H9 (cell line): ENCODE results near the gene RIOX2. TPM values are rescaled to one million over a fixed set of nuclear protein-coding genes. Genes with fewer than 3 reads are reported as not detected.

Experiments
- DNase-seq: peaks from one replicate; pipeline ENCODE4 v3.0.0-alpha.2; 2017
- H2AFZ ChIP-seq: one replicate; pipeline ENCODE4 v1.6.1; 2013; ENCODE audit warnings: mild to moderate bottlenecking, low read length, control low read depth, moderate library complexity
- H2AK5ac ChIP-seq: 2 replicates; pipeline ENCODE4 v1.6.1; 2013; ENCODE audit warnings: low read length, control low read depth, mixed read lengths; ENCODE audit not compliant: insufficient read length
- H2BK120ac ChIP-seq: one replicate; pipeline ENCODE4 v1.6.1; 2013; ENCODE audit warnings: low read depth, mild to moderate bottlenecking, low read length, control low read depth, inconsistent platforms; ENCODE audit not compliant: poor library complexity, severe bottlenecking
- H2BK12ac ChIP-seq: 2 replicates; pipeline ENCODE4 v1.6.1; 2013; ENCODE audit warnings: low read length, control low read depth, mixed read lengths, low read depth; ENCODE audit not compliant: insufficient read length
- H2BK15ac ChIP-seq: 2 replicates; pipeline ENCODE4 v1.6.1; 2013; ENCODE audit warnings: low read depth, low read length, control low read depth
- H2BK20ac ChIP-seq: one replicate; pipeline ENCODE4 v1.6.1; 2013; ENCODE audit warnings: low read depth, mild to moderate bottlenecking, low read length, control low read depth, inconsistent platforms; ENCODE audit not compliant: poor library complexity, severe bottlenecking
- H2BK5ac ChIP-seq: 2 replicates; pipeline ENCODE4 v1.6.1; 2013; ENCODE audit warnings: low read length, control low read depth, mixed read lengths; ENCODE audit not compliant: insufficient read length
- H3K14ac ChIP-seq: 2 replicates; pipeline ENCODE4 v1.6.1; 2013; ENCODE audit warnings: low read length, control low read depth; ENCODE audit not compliant: insufficient read depth
- H3K18ac ChIP-seq: 2 replicates; pipeline ENCODE4 v1.6.1; 2013; ENCODE audit warnings: low read depth, mild to moderate bottlenecking, mixed read lengths, low read length, control low read depth; ENCODE audit not compliant: insufficient read length
- H3K23ac ChIP-seq: 2 replicates; pipeline ENCODE4 v1.6.1; 2013; ENCODE audit warnings: low read length, control low read depth, mixed read lengths, low read depth; ENCODE audit not compliant: insufficient read length
- H3K23me2 ChIP-seq: 2 replicates; pipeline ENCODE4 v1.6.1; 2013; ENCODE audit warnings: low read depth, mild to moderate bottlenecking, mixed read lengths, low read length, control low read depth; ENCODE audit not compliant: insufficient read length, poor library complexity, severe bottlenecking
- H3K27ac ChIP-seq: 2 replicates; pipeline ENCODE4 v1.5.1; 2013; ENCODE audit warnings: low read length, control low read depth, mixed read lengths, low read depth; ENCODE audit not compliant: insufficient read length
- H3K27me3 ChIP-seq: 2 replicates; pipeline ENCODE4 v1.6.1; 2013; ENCODE audit warnings: low read length, control low read depth, inconsistent platforms; ENCODE audit not compliant: insufficient read depth
- H3K4ac ChIP-seq: 2 replicates; pipeline ENCODE4 v1.6.1; 2013; ENCODE audit warnings: low read depth, mild to moderate bottlenecking, control low read depth, inconsistent platforms, low read length, moderate library complexity
- H3K4me1 ChIP-seq: 2 replicates; pipeline ENCODE4 v1.6.1; 2013; ENCODE audit warnings: low read length, control low read depth, inconsistent platforms; ENCODE audit not compliant: insufficient read depth
- H3K4me2 ChIP-seq: 2 replicates; pipeline ENCODE4 v1.6.1; 2013; ENCODE audit warnings: low read length, control low read depth, mixed read lengths; ENCODE audit not compliant: insufficient read length, insufficient read depth
- H3K56ac ChIP-seq: 2 replicates; pipeline ENCODE4 v1.6.1; 2013; ENCODE audit warnings: low read depth, mild to moderate bottlenecking, mixed read lengths, low read length, control low read depth; ENCODE audit not compliant: insufficient read length
- H3K79me1 ChIP-seq: 2 replicates; pipeline ENCODE4 v1.6.1; 2013; ENCODE audit warnings: low read depth, mild to moderate bottlenecking, moderate library complexity, low read length, control low read depth, inconsistent platforms; ENCODE audit not compliant: insufficient read depth, poor library complexity, severe bottlenecking
- H3K79me2 ChIP-seq: 2 replicates; pipeline ENCODE4 v1.6.1; 2013; ENCODE audit warnings: low read length, control low read depth, inconsistent platforms; ENCODE audit not compliant: insufficient read depth
- H3K9ac ChIP-seq: 2 replicates; pipeline ENCODE4 v1.6.1; 2013; ENCODE audit warnings: low read length, control low read depth, mixed read lengths; ENCODE audit not compliant: insufficient read length; ENCODE audit errors: extremely low read depth
- H3K9me3 ChIP-seq: one replicate; pipeline ENCODE4 v1.6.1; 2013; ENCODE audit warnings: low read depth, low read length, inconsistent platforms; ENCODE audit not compliant: control insufficient read depth
- H3T11ph ChIP-seq: one replicate; pipeline ENCODE4 v1.6.1; 2013; ENCODE audit warnings: mild to moderate bottlenecking, low read length, control low read depth, inconsistent platforms
- H4K20me1 ChIP-seq: one replicate; pipeline ENCODE4 v1.6.1; 2013; ENCODE audit not compliant: control insufficient read depth, insufficient read length, insufficient read depth
- H4K5ac ChIP-seq: 2 replicates; pipeline ENCODE4 v1.6.1; 2013; ENCODE audit warnings: low read depth, mild to moderate bottlenecking, mixed read lengths, low read length, control low read depth; ENCODE audit not compliant: insufficient read length
- H4K8ac ChIP-seq: replicated peaks from 2 replicates; pipeline ENCODE4 v1.6.1; 2013; ENCODE audit warnings: low read length, control low read depth, mixed read lengths, low read depth; ENCODE audit not compliant: insufficient read length
- H4K91ac ChIP-seq: 2 replicates; pipeline ENCODE4 v1.6.1; 2013; ENCODE audit warnings: low read depth, mild to moderate bottlenecking, moderate library complexity, mixed read lengths, low read length, control low read depth; ENCODE audit not compliant: insufficient read length
- H3K27ac Mint-ChIP-seq, 3 experiments: 2 replicates in 2 of 3; 3 replicates in 1 of 3; pipeline ENCODE4 v1.8.0; 2020 to 2021; ENCODE audit warnings: mixed read lengths in 3 of 3, mild to moderate bottlenecking in 1 of 3, moderate library complexity in 1 of 3
- H3K27me3 Mint-ChIP-seq: 2 replicates; pipeline ENCODE4 v1.8.0; 2021; ENCODE audit warnings: low read depth, mild to moderate bottlenecking, moderate library complexity, mixed read lengths
- H3K36me3 Mint-ChIP-seq, 3 experiments: 2 replicates in 2 of 3; 3 replicates in 1 of 3; pipeline ENCODE4 v1.8.0; 2020 to 2021; ENCODE audit warnings: low read depth in 3 of 3, mixed read lengths in 3 of 3; ENCODE audit not compliant: insufficient read depth in 1 of 3
- H3K4me1 Mint-ChIP-seq, 2 experiments: 2 replicates each; pipeline ENCODE4 v1.8.0; 2020; ENCODE audit warnings: mixed read lengths in 2 of 2
- H3K4me3 Mint-ChIP-seq, 2 experiments: 2 replicates in 1 of 2; 3 replicates in 1 of 2; pipeline ENCODE4 v1.8.0; 2020 to 2021; ENCODE audit warnings: mild to moderate bottlenecking in 2 of 2, mixed read lengths in 2 of 2, moderate library complexity in 1 of 2
- H3K9me3 Mint-ChIP-seq, 2 experiments: 2 replicates in 1 of 2; 3 replicates in 1 of 2; pipeline ENCODE4 v1.8.0; 2020; ENCODE audit warnings: mild to moderate bottlenecking in 2 of 2, mixed read lengths in 2 of 2, moderate library complexity in 1 of 2
- CTCF ChIP-seq: fragments of 200-600 bp; sonication (generic); conservative IDR thresholded peaks from 3 replicates; pipeline ENCODE4 v1.8.0; 2021; ENCODE audit warnings: antibody characterized with exemption, mild to moderate bottlenecking
- WGBS: extraction: QIAGEN DNeasy Blood & Tissue Kit; methylation state at CpG from one replicate; pipeline ENCODE4 v1.1.7; 2013; ENCODE audit warnings: missing lambda C conversion rate, low lambda C conversion rate, mixed read lengths; ENCODE audit not compliant: insufficient read length; ENCODE audit errors: extremely low coverage; 5-methylcytosine and 5-hydroxymethylcytosine counted together
- total RNA-seq: library from RNA; stranded (reverse); gene quantifications from 2 replicates; pipeline ENCODE4 v1.2.1, GENCODE V29; 2021

Gene RIOX2
- total RNA-seq, 1 experiment from 2014 or later: 15.5 TPM

DNA sequence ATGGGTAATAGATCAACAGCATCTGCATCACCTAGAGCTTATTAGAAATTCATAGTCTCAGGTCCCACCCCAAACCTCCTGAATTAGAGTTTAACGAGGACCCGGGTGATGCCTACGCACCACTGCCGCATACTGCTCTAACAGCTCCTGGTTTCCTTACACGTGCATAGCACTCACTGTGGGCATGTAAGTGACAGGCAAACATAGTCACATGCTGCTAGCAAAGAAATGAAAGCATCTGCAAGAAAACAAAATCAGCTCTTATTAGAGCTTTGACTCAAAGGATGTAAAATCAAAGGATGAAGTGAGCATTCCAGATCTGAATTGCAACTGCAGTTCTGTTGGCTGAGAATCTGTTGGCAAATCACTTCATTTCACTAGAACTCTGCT is 19.1 kb upstream of the RIOX2 start:
- Histone ChIP-seq H3K4me1 (peaks cover 4% of the 10 kb centered on the region; the same call in 1 of the 2 replicates), H3K79me2 (no peaks in the 10 kb centered on the region), H3K4me2 (no peak overlapping the region), H3K23ac (no peak overlapping the region), H3K9ac (no peak overlapping the region), H2BK120ac (no peak overlapping the region), H3K56ac (no peak overlapping the region), H4K5ac (no peak overlapping the region), H2BK20ac (no peak overlapping the region), H3K79me1 (no peaks in the 10 kb centered on the region), H4K8ac (no peak overlapping the region), H3K18ac (no peak overlapping the region), H4K20me1 (no peaks in the 10 kb centered on the region), H3K23me2 (peaks cover 5% of the 10 kb centered on the region), H2AK5ac (no peak overlapping the region), H2AFZ (no peak overlapping the region), H3K4ac (no peak overlapping the region), H2BK15ac (no peak overlapping the region), H4K91ac (no peak overlapping the region), H2BK12ac (no peak overlapping the region), H3T11ph (no peak overlapping the region), H2BK5ac (no peak overlapping the region), H3K27me3 (no peaks in the 10 kb centered on the region), H3K9me3 (no peaks in the 10 kb centered on the region), H3K27ac (no peak overlapping the region), H3K14ac (no peak overlapping the region)
- H3K27ac Mint-ChIP-seq: no peak overlapping the region
- TF ChIP-seq CTCF: no peak
- peaks cover 0 to 8% (median 1%) of the 10 kb centered on the region in 3 experiments; a peak in 3 of 7 replicates for H3K36me3 Mint-ChIP-seq
- DNase-seq: no peak
- peaks cover 0 to 7% of the 10 kb centered on the region in 2 experiments; a peak in 3 of 5 replicates for H3K9me3 Mint-ChIP-seq
- H3K4me3 Mint-ChIP-seq: no peak overlapping the region
- WGBS: no CpG with 5 or more reads among the region's 5 CpGs
- H3K4me1 Mint-ChIP-seq: peaks cover 26 to 29% of the 10 kb centered on the region in 2 experiments
- H3K27me3 Mint-ChIP-seq: no peaks in the 10 kb centered on the region
